ENCODE measurements around the gene CCNL1.

CCNL1 gene

GRCh38 chr3:157101486-157101885 lies 58.5 kb downstream of the CCNL1 start:
- no peak for DNase-seq (ENCODE audit: low spot score)
- TF ChIP-seq CTCF (IDR thresholded peaks at IDR 0.05) = no peak
- no peak overlapping the region for H3K27ac ChIP-seq

GRCh38 chr3:157100608-157101396 lies 59.1 kb downstream of the CCNL1 start:
- Histone ChIP-seq H3K4me3 (no peak overlapping the region), H3K27ac (no peak overlapping the region)
- no peak for TF ChIP-seq CTCF (IDR thresholded peaks at IDR 0.05)
- DNase-seq (ENCODE audit: low spot score) = no peak

More at GRCh38 chr3:157101486-157101885, 58.5 kb downstream of the CCNL1 start:
- H3K4me3 ChIP-seq = no peak overlapping the region

- H3K4me3 ChIP-seq = no peak overlapping the region
- no peak for DNase-seq (ENCODE audit: low spot score)
- H3K27ac ChIP-seq = no peak overlapping the region
- TF ChIP-seq CTCF (IDR thresholded peaks at IDR 0.05) = no peak
Observed at GRCh38 chr3:157100096-157100477, 59.9 kb downstream of the CCNL1 start.

GRCh38 chr3:157099326-157100095 lies 60.4 kb downstream of the CCNL1 start:
- DNase-seq (ENCODE audit: low spot score) = no peak
- Histone ChIP-seq H3K27ac (no peak overlapping the region), H3K4me3 (no peak overlapping the region)
- no peak for TF ChIP-seq CTCF (IDR thresholded peaks at IDR 0.05)

GRCh38 chr3:157098823-157099185 lies 61.1 kb downstream of the CCNL1 start:
- Histone ChIP-seq H3K4me3 (no peak overlapping the region), H3K27ac (no peak overlapping the region)
- TF ChIP-seq CTCF (IDR thresholded peaks at IDR 0.05) = no peak
- DNase-seq (ENCODE audit: low spot score) = no peak

- no peak for TF ChIP-seq CTCF (IDR thresholded peaks at IDR 0.05)
- no peak for DNase-seq (ENCODE audit: low spot score)
- Histone ChIP-seq H3K27ac (no peak overlapping the region), H3K4me3 (no peak overlapping the region)
Observed at GRCh38 chr3:157098121-157098822, 61.7 kb downstream of the CCNL1 start.

Measured in coronary artery (tissue), 2 donors.